ENCODE results near the gene OMG. TPM values are rescaled to one million over a fixed set of nuclear protein-coding genes. Genes with fewer than 3 reads are reported as not detected.

The OMG gene
- total RNA-seq, 2 donors from 2014 or later: not detected

- 89 to 100% methylated on average over 2 to 3 of the region's 3 CpGs for WGBS, 2 experiments (ENCODE audit: insufficient coverage in 1 of 2, insufficient read length in 1 of 2)
- DNase-seq: no peak
- Mint-ChIP-seq H3K9me3 (no peaks in the 10 kb centered on the region), H3K4me1 (no peaks in the 10 kb centered on the region), H3K27ac (no peak overlapping the region), H3K36me3 (ENCODE audit: low read depth) (peaks cover 17% of the 10 kb centered on the region), H3K27me3 (ENCODE audit: insufficient read depth) (no peaks in the 10 kb centered on the region), H3K4me3 (no peak overlapping the region)
- no peaks in the 10 kb centered on the region for H3K27me3 ChIP-seq (ENCODE audit: control insufficient read depth, insufficient read depth, low read length, poor library complexity, severe bottlenecking)
- no peaks in the 10 kb centered on the region for H3K9me3 ChIP-seq (ENCODE audit: control insufficient read depth, low read length)
- no peak for TF ChIP-seq CTCF (conservative IDR thresholded peaks at IDR 0.05)
- H3K4me1 ChIP-seq (ENCODE audit: control insufficient read depth, insufficient read depth, low read length): peaks cover 3% of the 10 kb centered on the region
- H3K9ac ChIP-seq (ENCODE audit: extremely low read depth, low read length, poor library complexity, severe bottlenecking): no peak overlapping the region
- H3K4me3 ChIP-seq (ENCODE audit: low read length): no peak overlapping the region
- H3K27ac ChIP-seq (ENCODE audit: low read depth, low read length): no peak overlapping the region
- H3K36me3 ChIP-seq (ENCODE audit: control insufficient read depth, insufficient read depth, low read length): peaks cover 33% of the 10 kb centered on the region
Measured at GRCh38 chr17:31294820-31295488, 2.1 kb downstream of the OMG start.

- Mint-ChIP-seq H3K27ac (no peak overlapping the region), H3K4me1 (no peaks in the 10 kb centered on the region), H3K9me3 (no peaks in the 10 kb centered on the region), H3K27me3 (ENCODE audit: insufficient read depth) (no peaks in the 10 kb centered on the region), H3K36me3 (ENCODE audit: low read depth) (peaks cover 17% of the 10 kb centered on the region), H3K4me3 (no peak overlapping the region)
- WGBS, 2 experiments (ENCODE audit: insufficient coverage in 1 of 2, insufficient read length in 1 of 2): 87 to 100% methylated on average over 1 to 3 of the region's 3 CpGs
- Histone ChIP-seq H3K4me3 (ENCODE audit: low read length) (no peak overlapping the region), H3K27ac (ENCODE audit: low read depth, low read length) (no peak overlapping the region), H3K36me3 (ENCODE audit: control insufficient read depth, insufficient read depth, low read length) (peaks cover 33% of the 10 kb centered on the region), H3K4me1 (ENCODE audit: control insufficient read depth, insufficient read depth, low read length) (peaks cover 3% of the 10 kb centered on the region), H3K9ac (ENCODE audit: extremely low read depth, low read length, poor library complexity, severe bottlenecking) (no peak overlapping the region), H3K9me3 (ENCODE audit: control insufficient read depth, low read length) (no peaks in the 10 kb centered on the region), H3K27me3 (ENCODE audit: control insufficient read depth, insufficient read depth, low read length, poor library complexity, severe bottlenecking) (no peaks in the 10 kb centered on the region)
- no peak for TF ChIP-seq CTCF (conservative IDR thresholded peaks at IDR 0.05)
- DNase-seq: no peak
Measured at GRCh38 chr17:31294231-31294630, 2.8 kb downstream of the OMG start.

GRCh38 chr17:31293581-31293980, 3.5 kb downstream of the OMG start:
- no peaks in the 10 kb centered on the region for H3K9me3 ChIP-seq (ENCODE audit: control insufficient read depth, low read length)
- Mint-ChIP-seq H3K27ac (no peak overlapping the region), H3K27me3 (ENCODE audit: insufficient read depth) (no peaks in the 10 kb centered on the region), H3K9me3 (no peaks in the 10 kb centered on the region), H3K36me3 (ENCODE audit: low read depth) (peaks cover 17% of the 10 kb centered on the region), H3K4me1 (no peaks in the 10 kb centered on the region), H3K4me3 (no peak overlapping the region)
- TF ChIP-seq CTCF (conservative IDR thresholded peaks at IDR 0.05): no peak
- no peaks in the 10 kb centered on the region for H3K27me3 ChIP-seq (ENCODE audit: control insufficient read depth, insufficient read depth, low read length, poor library complexity, severe bottlenecking)
- H3K4me3 ChIP-seq (ENCODE audit: low read length): no peak overlapping the region
- H3K9ac ChIP-seq (ENCODE audit: extremely low read depth, low read length, poor library complexity, severe bottlenecking): no peak overlapping the region
- peaks cover 3% of the 10 kb centered on the region for H3K4me1 ChIP-seq (ENCODE audit: control insufficient read depth, insufficient read depth, low read length)
- whole genome bisulfite sequencing, 2 experiments (ENCODE audit: insufficient coverage in 1 of 2, insufficient read length in 1 of 2): 94 to 95% methylated on average over 2 of the region's 2 CpGs
- H3K27ac ChIP-seq (ENCODE audit: low read depth, low read length): no peak overlapping the region
- H3K36me3 ChIP-seq (ENCODE audit: control insufficient read depth, insufficient read depth, low read length): peaks cover 30% of the 10 kb centered on the region
- DNase-seq: no peak
